D721Med (cell line): ENCODE measurements around the gene E2F8.

Source experiments
- DNase-seq: peaks from one replicate; pipeline ENCODE4 v3.0.0; 2011; ENCODE audit warnings: low spot score; ENCODE audit not compliant: insufficient read length
- FAIRE-seq: peaks from 2 replicates; lab custom pipeline; 2011; peaks lifted over from hg19 to GRCh38; lab: Jason Lieb, UNC
- TF ChIP-seq, protein P1 (sequence below): IDR thresholded peaks from 2 replicates; pipeline ENCODE4 v1.5.1; 2012; ENCODE audit warnings: mild to moderate bottlenecking, control low read depth; ENCODE audit not compliant: insufficient read depth; ENCODE audit errors: missing control alignments

E2F8 gene

DNA sequence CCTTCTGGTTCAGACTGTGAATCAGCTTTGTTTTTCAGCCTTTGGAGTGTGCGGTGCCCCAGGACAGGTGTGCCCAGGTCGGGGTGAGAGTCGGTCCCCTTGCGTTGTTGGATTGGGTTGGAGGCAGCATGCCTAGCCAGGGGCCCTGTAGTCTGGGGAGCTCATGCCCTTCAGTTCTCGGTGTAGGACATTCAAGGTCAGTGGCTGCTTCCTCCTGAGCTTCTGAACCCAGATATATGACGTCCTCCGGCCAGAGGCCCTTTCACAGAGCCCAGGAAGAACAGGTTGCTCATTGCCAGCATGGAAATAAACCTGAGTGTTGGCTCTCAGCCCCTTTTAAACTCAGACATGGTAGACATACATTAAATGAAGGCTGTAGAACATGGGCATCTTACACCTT, 41.7 kb downstream of the E2F8 start:
- TF ChIP-seq, protein P1, sequence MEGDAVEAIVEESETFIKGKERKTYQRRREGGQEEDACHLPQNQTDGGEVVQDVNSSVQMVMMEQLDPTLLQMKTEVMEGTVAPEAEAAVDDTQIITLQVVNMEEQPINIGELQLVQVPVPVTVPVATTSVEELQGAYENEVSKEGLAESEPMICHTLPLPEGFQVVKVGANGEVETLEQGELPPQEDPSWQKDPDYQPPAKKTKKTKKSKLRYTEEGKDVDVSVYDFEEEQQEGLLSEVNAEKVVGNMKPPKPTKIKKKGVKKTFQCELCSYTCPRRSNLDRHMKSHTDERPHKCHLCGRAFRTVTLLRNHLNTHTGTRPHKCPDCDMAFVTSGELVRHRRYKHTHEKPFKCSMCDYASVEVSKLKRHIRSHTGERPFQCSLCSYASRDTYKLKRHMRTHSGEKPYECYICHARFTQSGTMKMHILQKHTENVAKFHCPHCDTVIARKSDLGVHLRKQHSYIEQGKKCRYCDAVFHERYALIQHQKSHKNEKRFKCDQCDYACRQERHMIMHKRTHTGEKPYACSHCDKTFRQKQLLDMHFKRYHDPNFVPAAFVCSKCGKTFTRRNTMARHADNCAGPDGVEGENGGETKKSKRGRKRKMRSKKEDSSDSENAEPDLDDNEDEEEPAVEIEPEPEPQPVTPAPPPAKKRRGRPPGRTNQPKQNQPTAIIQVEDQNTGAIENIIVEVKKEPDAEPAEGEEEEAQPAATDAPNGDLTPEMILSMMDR, result no peak
- DNase-seq (no peak), FAIRE-seq (no peak)

DNA sequence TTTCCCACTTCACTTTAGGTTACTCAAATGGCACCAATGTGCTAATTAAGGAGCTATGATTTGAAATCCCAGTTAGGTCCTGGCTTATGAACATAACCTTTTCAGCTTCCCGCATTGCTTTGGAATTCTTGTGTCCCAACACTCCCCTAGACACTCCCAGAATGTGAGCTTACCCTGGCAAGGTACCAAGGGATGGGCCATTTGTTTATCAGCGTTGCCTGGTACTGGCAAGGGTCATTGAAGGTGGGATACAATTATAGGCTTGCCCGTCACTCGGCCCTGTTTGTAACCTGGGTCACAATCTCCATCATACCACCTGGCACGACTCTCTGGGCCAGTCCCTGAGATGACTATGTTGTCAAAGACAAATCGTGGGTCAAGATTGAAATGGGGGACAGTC, 44.3 kb downstream of the E2F8 start:
- FAIRE-seq (no peak), DNase-seq (no peak)
- TF ChIP-seq, protein P1, result no peak

DNA sequence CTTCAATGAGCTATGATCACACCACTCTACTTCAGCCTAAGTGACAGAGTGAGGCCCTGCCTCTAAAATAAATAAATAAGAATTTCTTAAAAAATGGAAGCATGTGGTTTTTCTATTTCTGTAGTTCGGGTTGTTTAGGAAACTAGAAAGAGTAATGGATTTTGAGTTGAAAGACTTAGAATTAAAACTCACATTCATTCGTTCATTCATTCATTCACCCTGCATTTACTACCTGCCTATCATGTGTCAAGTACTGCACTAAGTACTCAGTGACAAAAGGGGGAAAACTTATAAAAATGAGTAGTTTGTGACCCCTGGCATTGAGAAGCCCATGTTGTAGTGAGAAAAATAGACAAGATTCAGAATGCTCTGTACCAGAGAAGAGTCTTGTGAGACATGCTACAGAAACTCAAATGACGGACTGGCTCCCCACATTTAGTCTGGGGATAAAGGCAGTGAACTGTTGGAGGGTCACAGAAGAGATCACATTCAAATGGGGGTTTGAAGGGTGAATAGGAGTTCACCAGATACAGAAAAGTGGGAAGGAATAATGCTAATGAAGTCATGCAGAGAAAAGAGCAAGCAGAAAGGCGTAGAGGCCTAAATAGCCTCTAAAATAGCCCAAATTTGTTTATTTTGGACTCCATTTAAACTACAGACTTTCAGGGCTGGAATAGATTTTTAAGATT, 46.0 kb downstream of the E2F8 start:
- TF ChIP-seq, protein P1, result no peak
- FAIRE-seq, result no peak

DNA sequence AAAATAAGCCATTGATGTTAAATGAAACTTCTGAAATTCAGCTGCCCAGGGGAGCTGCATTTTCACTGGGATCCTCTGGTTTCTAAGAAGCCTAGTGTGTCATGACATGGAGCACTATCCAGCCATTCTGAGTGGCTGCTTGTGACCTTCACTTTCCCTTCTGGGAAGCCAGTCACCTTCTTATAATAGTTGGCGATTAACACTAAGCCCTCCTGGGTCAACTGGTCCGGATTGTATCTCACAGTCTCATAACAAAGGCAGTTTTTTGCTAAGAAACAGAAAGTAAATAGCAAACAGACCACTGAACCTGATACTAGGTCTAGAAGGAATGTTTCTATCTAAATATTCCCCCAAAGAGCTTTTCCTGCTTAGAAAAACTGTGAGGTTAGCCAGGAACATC, 46.8 kb downstream of the E2F8 start:
- FAIRE-seq (no peak), DNase-seq (no peak)
- TF ChIP-seq, protein P1, result no peak

More for the DNA sequence above, 46.0 kb downstream of the E2F8 start:
- no peak for DNase-seq

DNA sequence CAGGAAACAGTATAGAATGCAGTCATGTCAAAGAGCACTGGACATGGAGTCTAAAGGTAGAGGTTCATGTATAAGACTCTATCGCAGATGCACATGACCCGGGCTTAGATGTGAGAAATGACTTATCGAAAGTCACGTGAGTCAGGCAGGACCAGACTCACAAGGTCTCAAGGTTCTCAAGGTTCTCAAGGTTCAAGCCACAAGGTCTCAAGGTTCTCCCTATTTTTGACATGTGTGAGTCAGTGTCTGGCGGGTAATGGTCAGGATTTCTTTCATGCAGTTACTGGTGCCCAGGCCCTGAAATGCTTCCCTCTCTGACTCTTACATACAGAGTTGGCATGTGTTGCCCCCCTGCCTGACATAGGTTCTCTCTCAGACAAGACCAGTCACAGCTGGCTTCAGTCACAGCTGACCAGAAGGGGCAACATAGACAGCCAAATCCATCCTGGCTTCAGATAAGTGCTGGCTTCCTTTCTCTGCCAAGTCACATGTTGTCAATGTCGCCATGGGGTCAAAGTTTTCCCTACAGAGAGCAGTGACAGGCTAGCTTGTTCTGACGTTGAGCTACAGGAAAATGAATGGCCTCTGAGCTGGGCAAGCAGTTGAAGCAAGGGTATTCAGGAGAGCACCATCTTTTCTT, 49.1 kb downstream of the E2F8 start:
- TF ChIP-seq, protein P1, result no peak
- no peak for DNase-seq
- no peak for FAIRE-seq

DNA sequence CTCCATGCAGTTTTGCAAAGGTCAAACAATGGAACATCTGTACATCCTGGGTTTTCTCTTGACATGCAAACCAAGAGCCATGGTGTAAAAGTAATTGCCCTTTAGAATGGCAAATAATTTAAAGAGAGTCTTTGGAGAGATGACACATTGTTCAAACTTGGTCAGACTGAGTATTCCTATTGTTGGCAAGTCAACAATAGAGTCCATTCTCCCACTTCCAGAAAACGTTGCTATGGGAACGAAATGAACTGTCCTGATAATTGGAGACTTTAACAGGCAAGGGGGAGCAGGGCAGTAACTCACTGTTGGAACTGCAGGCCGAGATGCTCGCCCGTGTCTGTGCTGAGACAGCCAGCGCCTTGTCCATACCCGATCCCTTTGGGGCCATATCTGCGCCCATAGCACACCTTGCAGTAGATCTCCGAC, 52.9 kb downstream of the E2F8 start:
- FAIRE-seq (no peak), DNase-seq (no peak)
- TF ChIP-seq, protein P1, result no peak
